Erythroblast (primary cell): ENCODE data around the gene PIH1D1.

Experiments used
- DNase-seq, 2 experiments: peaks; one replicate each; lab custom pipeline; 2025; lab: John Stamatoyannopoulos, UW
- GATA1 ChIP-seq: IDR thresholded peaks from 2 replicates; pipeline ENCODE4 v1.6.1; 2011; ENCODE audit warnings: low read depth, mild to moderate bottlenecking, control low read depth, low read length, moderate library complexity
- POLR2A ChIP-seq: IDR thresholded peaks from 2 replicates; pipeline ENCODE4 v1.6.1; 2011; ENCODE audit warnings: mild to moderate bottlenecking, low read length

PIH1D1 gene

GRCh38 chr19:49403404-49404187, 48.0 kb downstream of the PIH1D1 start:
- TF ChIP-seq GATA1 (no peak), POLR2A (no peak)
- DNase-seq: no peak

GRCh38 chr19:49400029-49400428, 51.6 kb downstream of the PIH1D1 start:
- no peak for DNase-seq
- TF ChIP-seq POLR2A (no peak), GATA1 (no peak)

- no peak for DNase-seq
- TF ChIP-seq POLR2A (no peak), GATA1 (no peak)
Measured at GRCh38 chr19:49398931-49399330, 52.7 kb downstream of the PIH1D1 start.

GRCh38 chr19:49398001-49398615, 53.5 kb downstream of the PIH1D1 start:
- DNase-seq: no peak
- no peak for TF ChIP-seq POLR2A
- TF ChIP-seq GATA1: no peak

GRCh38 chr19:49396738-49397505, 54.7 kb downstream of the PIH1D1 start:
- TF ChIP-seq POLR2A (no peak), GATA1 (no peak)

More at GRCh38 chr19:49396738-49397505, 54.7 kb downstream of the PIH1D1 start:
- no peak for DNase-seq
